ENCODE results near the gene ARHGAP9. TPM values are rescaled to one million over a fixed set of nuclear protein-coding genes. Genes with fewer than 3 reads are reported as not detected.
A peak's percentile ranks its signal among the peaks of the same experiment; 100 is the strongest.

Gene ARHGAP9
- total RNA-seq, 1 donor from 2014 or later, result 1.1 TPM

DNA sequence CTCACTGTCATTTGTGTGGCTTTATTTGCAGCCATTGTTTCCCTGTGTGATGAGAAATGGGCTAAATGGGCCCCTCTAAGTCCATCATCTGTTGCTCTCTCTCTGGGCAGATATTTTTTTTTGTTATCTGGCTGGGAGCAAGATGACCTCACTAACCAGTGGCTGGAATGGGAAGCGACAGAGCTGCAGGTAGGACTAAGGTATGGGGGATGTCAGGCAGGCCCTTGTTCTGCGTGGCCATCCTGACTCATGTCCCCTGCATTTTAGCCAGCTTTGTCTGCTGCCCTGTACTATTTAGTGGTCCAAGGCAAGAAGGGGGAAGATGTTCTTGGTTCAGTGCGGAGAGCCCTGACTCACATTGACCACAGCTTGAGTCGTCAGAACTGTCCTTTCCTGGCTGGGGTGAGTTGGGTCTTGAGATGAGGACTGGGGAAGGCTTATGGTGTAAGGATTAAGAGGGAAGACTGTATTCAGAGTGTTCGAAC, 9.5 kb upstream of the ARHGAP9 start:
- TF ChIP-seq, protein P1, sequence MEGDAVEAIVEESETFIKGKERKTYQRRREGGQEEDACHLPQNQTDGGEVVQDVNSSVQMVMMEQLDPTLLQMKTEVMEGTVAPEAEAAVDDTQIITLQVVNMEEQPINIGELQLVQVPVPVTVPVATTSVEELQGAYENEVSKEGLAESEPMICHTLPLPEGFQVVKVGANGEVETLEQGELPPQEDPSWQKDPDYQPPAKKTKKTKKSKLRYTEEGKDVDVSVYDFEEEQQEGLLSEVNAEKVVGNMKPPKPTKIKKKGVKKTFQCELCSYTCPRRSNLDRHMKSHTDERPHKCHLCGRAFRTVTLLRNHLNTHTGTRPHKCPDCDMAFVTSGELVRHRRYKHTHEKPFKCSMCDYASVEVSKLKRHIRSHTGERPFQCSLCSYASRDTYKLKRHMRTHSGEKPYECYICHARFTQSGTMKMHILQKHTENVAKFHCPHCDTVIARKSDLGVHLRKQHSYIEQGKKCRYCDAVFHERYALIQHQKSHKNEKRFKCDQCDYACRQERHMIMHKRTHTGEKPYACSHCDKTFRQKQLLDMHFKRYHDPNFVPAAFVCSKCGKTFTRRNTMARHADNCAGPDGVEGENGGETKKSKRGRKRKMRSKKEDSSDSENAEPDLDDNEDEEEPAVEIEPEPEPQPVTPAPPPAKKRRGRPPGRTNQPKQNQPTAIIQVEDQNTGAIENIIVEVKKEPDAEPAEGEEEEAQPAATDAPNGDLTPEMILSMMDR (IDR thresholded peaks at IDR 0.05; ENCODE audit: insufficient read depth, low read length, poor library complexity, severe bottlenecking), result no peak
- DNase-seq (ENCODE audit: low read depth), result no peak
- peaks cover 4% of the 10 kb centered on the region for H3K36me3 ChIP-seq (ENCODE audit: control insufficient read depth, insufficient read depth, low read length)
- no peaks in the 10 kb centered on the region for H3K27me3 ChIP-seq (ENCODE audit: control insufficient read depth, insufficient read depth, low read length)
- peak overlapping the region; percentile 70 for H3K4me3 ChIP-seq (ENCODE audit: low read depth, low read length)

DNA sequence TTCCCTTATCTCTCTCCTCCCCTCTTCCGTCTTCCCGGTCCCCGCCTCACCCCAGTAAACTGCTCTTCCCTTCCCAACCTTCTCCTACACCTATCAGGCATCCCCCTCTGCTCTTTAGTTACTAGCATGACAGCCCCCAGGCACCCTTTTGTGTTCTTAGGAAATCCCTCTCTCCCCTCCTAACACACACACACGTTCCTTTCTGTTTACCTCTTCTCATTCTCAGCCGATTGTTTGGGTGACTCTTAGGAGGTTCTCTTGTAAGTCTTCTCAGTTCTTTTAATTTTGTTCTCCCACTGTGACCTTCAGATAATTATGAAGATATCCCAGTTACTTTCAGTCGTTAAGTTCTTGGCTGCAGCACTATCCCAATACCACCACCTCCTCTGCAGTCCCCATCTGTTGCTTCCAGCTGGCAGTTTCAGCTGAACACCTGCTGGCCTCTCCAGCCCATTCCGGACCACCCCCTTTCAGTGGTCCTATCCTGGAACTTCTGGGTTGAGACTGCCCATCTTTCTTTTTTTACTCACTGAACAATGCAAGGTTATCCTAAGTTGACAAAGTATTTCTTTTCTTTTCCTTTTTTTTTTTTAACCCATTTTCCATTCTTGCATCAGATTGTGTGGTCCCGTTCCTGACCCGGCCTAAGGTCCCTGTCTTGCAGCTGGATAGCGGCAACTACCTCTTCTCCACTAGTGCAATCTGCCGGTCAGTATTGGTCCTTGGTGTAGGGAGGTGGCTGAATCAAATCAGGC, 8.9 kb upstream of the ARHGAP9 start:
- Histone ChIP-seq H3K27me3 (ENCODE audit: control insufficient read depth, insufficient read depth, low read length) (no peaks in the 10 kb centered on the region), H3K4me3 (ENCODE audit: low read depth, low read length) (peak overlapping the region; percentile 70), H3K36me3 (ENCODE audit: control insufficient read depth, insufficient read depth, low read length) (peaks cover 4% of the 10 kb centered on the region)
- no peak for DNase-seq (ENCODE audit: low read depth)
- TF ChIP-seq, protein P1 (IDR thresholded peaks at IDR 0.05; ENCODE audit: insufficient read depth, low read length, poor library complexity, severe bottlenecking), result no peak

DNA sequence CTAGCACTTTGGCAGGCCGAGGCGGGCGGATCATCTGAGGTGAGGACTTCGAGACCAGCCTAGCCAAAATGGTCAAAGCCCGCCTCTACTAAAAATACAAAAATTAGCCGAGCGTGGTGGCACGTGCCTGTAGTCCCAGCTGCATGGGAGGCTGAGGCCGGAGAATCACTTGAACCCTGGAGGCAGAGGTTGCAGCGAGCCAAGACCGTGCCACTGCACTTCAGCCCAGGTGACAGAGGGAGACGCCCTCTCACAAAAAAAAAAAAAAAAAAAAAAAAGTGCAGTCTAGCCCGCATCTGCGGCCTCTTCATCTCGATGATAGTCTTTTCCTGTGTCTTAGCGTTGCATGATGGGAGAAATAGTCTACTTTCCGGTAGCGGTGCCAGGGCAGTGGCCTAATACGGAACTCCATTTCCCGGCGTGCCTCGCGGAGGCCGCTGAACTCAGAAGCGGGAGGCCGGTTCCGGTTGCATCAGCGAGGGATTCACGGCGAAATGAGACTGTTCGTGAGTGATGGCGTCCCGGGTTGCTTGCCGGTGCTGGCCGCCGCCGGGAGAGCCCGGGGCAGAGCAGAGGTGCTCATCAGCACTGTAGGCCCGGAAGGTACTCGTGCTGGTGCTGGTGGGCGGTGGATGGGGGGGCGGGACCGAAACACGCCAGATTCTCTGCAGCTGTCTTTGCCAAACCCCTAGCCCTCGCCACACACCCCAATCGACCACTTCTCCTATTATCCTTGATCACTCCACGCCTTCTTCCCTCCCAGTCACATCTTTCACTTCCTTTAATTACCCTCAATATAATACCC, 8.1 kb upstream of the ARHGAP9 start, which contains the start of gene MARS1:
Gene MARS1, plus strand, starts transcription at position 472 of the 805 bp plus-strand sequence. Its CDS starts 23 bp downstream, at position 495.
- Histone ChIP-seq H3K27me3 (ENCODE audit: control insufficient read depth, insufficient read depth, low read length) (no peaks in the 10 kb centered on the region), H3K36me3 (ENCODE audit: control insufficient read depth, insufficient read depth, low read length) (peaks cover 3% of the 10 kb centered on the region), H3K4me3 (ENCODE audit: low read depth, low read length) (peak within 1 kb of the TSS; percentile 70)
- TF ChIP-seq, protein P1 (IDR thresholded peaks at IDR 0.05; ENCODE audit: insufficient read depth, low read length, poor library complexity, severe bottlenecking), result no peak
- DNase-seq (ENCODE audit: low read depth), result peak; percentile 93

DNA sequence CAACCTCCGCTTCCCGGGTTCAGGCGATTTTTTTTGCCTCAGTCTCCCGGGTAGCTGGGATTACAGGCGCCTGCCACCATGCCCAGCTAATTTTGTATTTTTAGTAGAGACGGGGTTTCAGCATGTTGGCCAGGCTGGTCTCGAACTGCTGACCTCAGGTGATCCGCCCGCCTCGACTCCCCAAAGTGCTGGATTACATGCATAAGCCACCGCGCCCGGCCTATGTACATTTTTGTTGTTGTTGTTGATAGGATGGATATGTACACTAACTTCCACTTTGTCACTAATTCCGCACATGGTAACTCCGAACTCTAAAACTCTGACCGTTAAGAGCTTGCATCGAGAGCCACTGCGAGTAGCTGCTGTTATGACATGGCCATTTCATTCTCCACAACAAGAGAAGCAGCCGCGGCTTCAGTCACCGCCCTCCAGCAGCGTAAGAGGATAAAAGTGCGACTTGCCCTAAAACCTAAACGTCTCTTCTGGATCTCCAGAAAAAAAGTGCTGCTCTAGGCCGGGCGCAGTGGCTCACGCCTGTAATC, 7.5 kb upstream of the ARHGAP9 start:
- TF ChIP-seq, protein P1 (IDR thresholded peaks at IDR 0.05; ENCODE audit: insufficient read depth, low read length, poor library complexity, severe bottlenecking), result no peak
- Histone ChIP-seq H3K27me3 (ENCODE audit: control insufficient read depth, insufficient read depth, low read length) (no peaks in the 10 kb centered on the region), H3K4me3 (ENCODE audit: low read depth, low read length) (no peak overlapping the region), H3K36me3 (ENCODE audit: control insufficient read depth, insufficient read depth, low read length) (peaks cover 1% of the 10 kb centered on the region)
- no peak for DNase-seq (ENCODE audit: low read depth)

DNA sequence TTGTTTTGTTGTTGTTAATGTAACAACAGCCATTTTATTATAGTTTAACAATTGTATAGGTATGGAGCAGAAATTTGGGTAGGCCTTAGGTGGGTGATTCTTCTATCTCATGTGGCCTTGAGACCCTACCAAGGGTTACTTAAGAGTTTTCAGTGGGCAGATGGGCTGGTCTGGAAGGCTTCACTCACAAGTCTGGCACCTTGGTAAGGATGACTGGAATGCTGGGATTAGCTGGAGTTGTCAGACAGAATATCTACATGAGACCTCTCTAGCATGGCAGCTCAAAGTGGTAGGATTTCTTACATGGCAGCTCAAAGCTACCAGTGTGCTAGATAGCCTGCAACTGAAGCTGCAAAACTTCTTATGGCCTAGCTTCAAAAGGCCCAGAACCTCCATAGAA, 6.0 kb upstream of the ARHGAP9 start:
- TF ChIP-seq, protein P1 (IDR thresholded peaks at IDR 0.05; ENCODE audit: insufficient read depth, low read length, poor library complexity, severe bottlenecking), result no peak
- DNase-seq (ENCODE audit: low read depth), result no peak
- H3K27me3 ChIP-seq (ENCODE audit: control insufficient read depth, insufficient read depth, low read length), result peaks cover 3% of the 10 kb centered on the region
- H3K36me3 ChIP-seq (ENCODE audit: control insufficient read depth, insufficient read depth, low read length), result peaks cover 1% of the 10 kb centered on the region
- no peak overlapping the region for H3K4me3 ChIP-seq (ENCODE audit: low read depth, low read length)

Measured in kidney epithelial cell (primary cell).